DOHH2 (cell line): ENCODE results near the gene CDH5.

Source experiments
- H3F3A ChIP-seq: fragments of 200-600 bp; sonication (generic), shearing (Covaris generic); 2 replicates; pipeline ENCODE4 v1.6.0; 2016; ENCODE audit warnings: antibody characterized with exemption, mild to moderate bottlenecking; ENCODE audit not compliant: control insufficient read depth, insufficient read depth
- H3K27ac ChIP-seq: fragments of 200-600 bp; sonication (generic); 2 replicates; pipeline ENCODE4 v1.5.1; 2014; ENCODE audit warnings: low read depth, mild to moderate bottlenecking, low read length, moderate library complexity
- H3K27me3 ChIP-seq: fragments of 200-600 bp; sonication (generic); 2 replicates; pipeline ENCODE4 v1.6.1; 2014; ENCODE audit warnings: mild to moderate bottlenecking, low read length, mixed read lengths; ENCODE audit not compliant: control insufficient read depth
- H3K36me3 ChIP-seq: fragments of 200-600 bp; sonication (generic); 2 replicates; pipeline ENCODE4 v1.6.1; 2014; ENCODE audit warnings: mild to moderate bottlenecking, low read length, moderate library complexity, mixed read lengths; ENCODE audit not compliant: control insufficient read depth
- H3K4me1 ChIP-seq: fragments of 200-600 bp; sonication (generic); 2 replicates; pipeline ENCODE4 v1.6.1; 2014; ENCODE audit warnings: mild to moderate bottlenecking, low read length, mixed read lengths; ENCODE audit not compliant: control insufficient read depth
- H3K4me2 ChIP-seq: fragments of 200-600 bp; sonication (generic); 2 replicates; pipeline ENCODE4 v1.6.0; 2014; ENCODE audit warnings: mild to moderate bottlenecking, low read length, moderate library complexity
- H3K4me3 ChIP-seq: fragments of 200-600 bp; sonication (generic); 2 replicates; pipeline ENCODE4 v1.5.1; 2014; ENCODE audit warnings: mild to moderate bottlenecking, low read length, mixed read lengths
- H3K79me2 ChIP-seq: fragments of 200-600 bp; sonication (generic); 2 replicates; pipeline ENCODE4 v1.6.1; 2014; ENCODE audit warnings: mild to moderate bottlenecking, low read length, mixed read lengths; ENCODE audit not compliant: control insufficient read depth
- H3K9me2 ChIP-seq: fragments of 200-600 bp; sonication (generic); replicated peaks from 2 replicates; pipeline ENCODE4 v1.6.1; 2014; ENCODE audit warnings: mild to moderate bottlenecking, low read length, mixed read lengths; ENCODE audit not compliant: control insufficient read depth
- H3K9me3 ChIP-seq: fragments of 200-600 bp; sonication (generic); 2 replicates; pipeline ENCODE4 v1.6.1; 2014; ENCODE audit warnings: antibody characterized with exemption, low read length, mixed read lengths; ENCODE audit not compliant: control insufficient read depth, insufficient read depth
- H4K20me1 ChIP-seq: fragments of 200-600 bp; sonication (generic); 2 replicates; pipeline ENCODE4 v1.6.0; 2014; ENCODE audit warnings: low read depth, mild to moderate bottlenecking, antibody characterized with exemption, low read length, moderate library complexity; ENCODE audit not compliant: control insufficient read depth, insufficient read depth
- CTCF ChIP-seq: fragments of 200-600 bp; sonication (generic); IDR thresholded peaks from one replicate; pipeline ENCODE4 v1.5.1; 2014; ENCODE audit warnings: antibody characterized with exemption, mild to moderate bottlenecking, low read depth, low read length; ENCODE audit not compliant: poor library complexity, severe bottlenecking
- EZH2phosphoT487 ChIP-seq: fragments of 200-600 bp; sonication (generic); IDR thresholded peaks from 2 replicates; pipeline ENCODE4 v1.6.1; 2017; ENCODE audit warnings: borderline replicate concordance, mild to moderate bottlenecking, antibody characterized with exemption, low read length, moderate library complexity, mixed read lengths

CDH5 gene

GRCh38 chr16:66388350-66389139 is 22.1 kb downstream of the CDH5 start:
- Histone ChIP-seq H3K4me3 (no peak overlapping the region), H3K4me1 (no peaks in the 10 kb centered on the region), H3K9me2 (no peaks in the 10 kb centered on the region), H3K9me3 (no peaks in the 10 kb centered on the region), H4K20me1 (no peaks in the 10 kb centered on the region), H3K36me3 (no peaks in the 10 kb centered on the region), H3K79me2 (no peaks in the 10 kb centered on the region), H3F3A (no peaks in the 10 kb centered on the region), H3K27ac (no peak overlapping the region), H3K4me2 (no peak overlapping the region), H3K27me3 (no peaks in the 10 kb centered on the region)
- TF ChIP-seq CTCF (no peak), EZH2phosphoT487 (no peak)

GRCh38 chr16:66389256-66390176 is 23.0 kb downstream of the CDH5 start:
- Histone ChIP-seq H3K79me2 (no peaks in the 10 kb centered on the region), H3F3A (no peaks in the 10 kb centered on the region), H3K4me1 (no peaks in the 10 kb centered on the region), H3K9me3 (no peaks in the 10 kb centered on the region), H3K4me3 (no peak overlapping the region), H3K27me3 (no peaks in the 10 kb centered on the region), H3K27ac (no peak overlapping the region), H3K36me3 (no peaks in the 10 kb centered on the region), H3K9me2 (no peaks in the 10 kb centered on the region), H4K20me1 (no peaks in the 10 kb centered on the region), H3K4me2 (no peak overlapping the region)
- TF ChIP-seq EZH2phosphoT487 (no peak), CTCF (no peak)

- Histone ChIP-seq H3K4me2 (no peak overlapping the region), H3K79me2 (no peaks in the 10 kb centered on the region), H3K27me3 (peaks cover under 1% of the 10 kb centered on the region; the same call in 1 of the 2 replicates), H3K4me3 (no peak overlapping the region), H4K20me1 (no peaks in the 10 kb centered on the region), H3F3A (no peaks in the 10 kb centered on the region), H3K36me3 (no peaks in the 10 kb centered on the region), H3K4me1 (no peaks in the 10 kb centered on the region), H3K27ac (no peak overlapping the region), H3K9me2 (no peaks in the 10 kb centered on the region), H3K9me3 (no peaks in the 10 kb centered on the region)
- no peak for TF ChIP-seq CTCF
- TF ChIP-seq EZH2phosphoT487, result no peak
Measured at GRCh38 chr16:66390346-66391108, 24.0 kb downstream of the CDH5 start.
